GM18502 (cell line): ENCODE results near the gene NTM.

Experiments
- ATAC-seq: cut with Tn5 transposase; IDR thresholded peaks from one replicate; pipeline ENCODE4 v1.9.1; 2021; ENCODE audit warnings: mild to moderate bottlenecking; ENCODE audit not compliant: unreplicated experiment, poor library complexity

Gene NTM

DNA sequence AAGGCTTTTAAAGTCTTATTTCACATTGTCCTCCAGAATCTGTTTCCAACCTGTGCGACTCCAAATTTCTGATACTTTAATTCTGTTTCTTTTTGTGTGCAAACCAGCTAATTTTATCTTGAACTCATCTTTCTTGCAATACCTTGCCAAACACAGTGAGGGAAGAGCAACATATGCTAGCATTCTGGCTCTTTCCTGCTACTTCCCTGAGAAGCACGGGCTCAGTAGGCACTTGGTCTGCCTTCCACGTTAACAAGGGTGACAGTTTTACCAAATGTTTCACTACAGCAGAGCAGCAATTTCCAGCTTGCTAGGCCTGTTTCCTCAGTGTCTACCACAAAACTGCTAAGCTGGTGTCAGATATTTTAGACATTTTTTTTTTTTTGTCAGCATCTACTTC, 405.8 kb downstream of the NTM start:
- ATAC-seq = no peak

DNA sequence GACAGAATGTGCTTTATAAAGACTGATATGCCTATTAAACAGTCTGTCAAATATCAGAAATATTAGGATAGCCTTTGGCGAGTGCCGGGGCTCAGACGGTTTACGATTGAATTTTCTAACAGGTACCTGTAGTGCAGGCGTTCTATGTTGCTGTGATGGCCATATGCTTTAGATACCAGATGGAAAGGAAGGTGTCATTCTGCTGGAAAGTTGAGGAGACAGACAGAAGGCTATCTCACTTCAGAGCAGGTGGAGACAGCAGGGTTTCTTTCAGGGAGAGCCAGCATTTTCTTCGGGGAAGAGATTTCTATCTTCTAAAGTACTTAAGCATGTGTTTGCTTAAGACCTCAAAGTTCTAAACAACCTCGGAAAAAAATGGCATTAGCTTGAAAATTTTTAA, 415.4 kb downstream of the NTM start:
- ATAC-seq = no peak

DNA sequence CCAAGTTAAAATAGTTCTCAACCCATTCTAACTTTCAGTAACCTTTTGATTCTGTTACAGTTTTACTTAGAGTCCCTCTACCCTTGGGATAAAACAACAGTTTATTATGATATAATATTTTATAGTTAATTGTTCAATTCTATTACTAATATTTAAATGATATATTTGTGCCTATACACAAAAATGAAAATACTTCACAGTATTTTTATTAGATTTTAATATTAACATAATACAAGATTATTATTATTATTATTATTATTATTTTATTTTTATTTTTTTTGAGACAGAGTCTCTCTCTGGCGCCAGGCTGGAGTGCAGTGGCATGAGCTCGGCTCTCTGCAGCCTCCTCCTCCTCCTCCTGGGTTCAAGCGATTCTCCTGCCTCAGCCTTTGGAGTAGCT, 416.7 kb downstream of the NTM start:
- ATAC-seq = no peak

DNA sequence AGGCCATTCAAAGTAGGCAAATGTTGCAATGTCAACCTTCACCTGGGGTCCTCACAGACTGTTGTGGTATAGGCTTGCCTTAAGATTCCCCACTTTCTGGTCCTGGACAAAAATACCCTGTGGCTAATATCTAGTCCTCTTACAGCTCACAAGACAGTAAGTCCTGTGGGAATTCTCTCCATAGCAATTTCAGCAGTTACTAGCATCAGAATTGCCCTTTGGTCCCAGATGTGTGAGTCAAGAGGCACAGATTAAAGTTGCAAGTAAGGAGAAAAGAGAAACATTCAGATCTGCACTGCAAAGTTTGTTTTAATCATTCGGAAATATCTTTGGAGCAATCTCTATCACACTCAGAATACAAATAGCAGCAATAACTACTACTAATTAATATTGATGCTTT, 420.2 kb downstream of the NTM start:
- ATAC-seq = no peak

DNA sequence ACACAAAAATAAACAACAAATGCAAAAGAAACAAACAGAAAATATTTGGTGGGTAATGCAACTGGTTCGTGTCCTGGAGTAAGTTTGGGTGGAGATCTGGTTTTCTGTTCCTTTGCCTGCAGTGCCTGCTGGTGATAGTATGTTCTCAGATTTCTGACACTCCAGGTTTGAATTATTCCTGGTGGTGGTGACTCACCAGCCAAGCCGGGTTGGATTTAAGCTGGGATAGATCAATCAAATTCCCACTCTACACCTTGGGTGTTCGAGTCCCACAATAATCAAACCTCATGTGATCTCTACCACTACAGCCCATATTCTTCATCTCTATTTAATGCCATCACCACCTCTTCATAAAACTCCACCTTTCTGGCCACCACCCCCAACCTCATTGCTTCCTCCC, 421.8 kb downstream of the NTM start:
- ATAC-seq = no peak

DNA sequence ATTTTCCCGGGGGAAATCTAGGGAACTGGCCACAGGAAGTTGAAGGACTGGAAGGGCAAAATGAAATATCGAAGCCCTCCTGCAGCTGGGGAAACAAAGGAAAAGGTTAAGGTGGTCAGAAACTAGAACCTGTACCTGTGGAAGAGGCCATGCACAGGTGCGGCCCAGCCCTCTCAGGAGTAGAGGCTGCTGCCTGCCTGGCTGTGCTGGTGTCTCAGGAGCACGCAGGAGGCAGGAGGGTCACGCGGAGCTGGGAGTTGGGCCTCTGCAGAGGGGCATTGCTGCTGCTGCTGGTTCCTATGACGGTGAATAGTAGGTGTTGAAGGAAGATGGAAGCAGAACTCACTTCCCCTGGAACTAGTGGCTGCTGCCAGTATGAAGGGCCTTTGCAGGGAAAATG, 425.7 kb downstream of the NTM start:
- ATAC-seq = no peak

DNA sequence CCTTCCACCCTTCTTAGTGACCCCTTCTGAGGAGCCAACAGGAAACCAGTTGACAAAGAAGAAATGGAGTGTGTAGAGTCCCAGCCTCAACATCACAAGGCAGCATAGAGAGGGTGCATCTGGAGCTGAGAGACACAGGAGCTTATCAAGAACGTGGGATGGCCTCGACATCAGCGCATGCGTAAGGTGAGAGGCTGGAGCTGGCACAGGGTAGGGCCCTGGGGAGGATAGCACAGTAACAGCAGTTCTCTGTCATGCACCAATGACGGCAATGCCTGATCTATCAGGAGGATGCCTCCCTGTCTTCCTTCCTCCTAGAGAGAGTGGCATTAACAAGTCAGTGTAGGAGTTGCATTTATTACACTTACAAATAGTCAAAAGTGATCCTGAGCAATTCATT, 426.1 kb downstream of the NTM start:
- no peak for ATAC-seq

DNA sequence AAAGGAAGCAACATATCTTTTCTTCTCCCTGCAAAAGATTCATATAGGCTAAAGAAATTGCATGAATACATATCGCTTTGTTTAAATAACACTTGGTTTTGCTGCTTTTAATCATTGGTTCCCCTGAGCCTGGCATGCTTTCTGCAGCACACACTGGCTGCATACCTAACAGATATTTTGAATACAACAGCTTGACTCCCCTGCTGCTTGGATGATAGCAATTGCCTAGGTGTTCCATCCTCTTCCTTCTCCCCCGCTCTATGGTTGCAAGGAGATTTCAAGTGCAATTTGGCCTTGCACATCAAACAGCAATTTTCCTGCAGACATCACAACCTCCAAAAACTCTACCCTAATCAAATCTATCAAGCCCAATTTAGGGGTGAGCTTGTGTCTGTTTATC, 430.0 kb downstream of the NTM start:
- ATAC-seq = no peak

DNA sequence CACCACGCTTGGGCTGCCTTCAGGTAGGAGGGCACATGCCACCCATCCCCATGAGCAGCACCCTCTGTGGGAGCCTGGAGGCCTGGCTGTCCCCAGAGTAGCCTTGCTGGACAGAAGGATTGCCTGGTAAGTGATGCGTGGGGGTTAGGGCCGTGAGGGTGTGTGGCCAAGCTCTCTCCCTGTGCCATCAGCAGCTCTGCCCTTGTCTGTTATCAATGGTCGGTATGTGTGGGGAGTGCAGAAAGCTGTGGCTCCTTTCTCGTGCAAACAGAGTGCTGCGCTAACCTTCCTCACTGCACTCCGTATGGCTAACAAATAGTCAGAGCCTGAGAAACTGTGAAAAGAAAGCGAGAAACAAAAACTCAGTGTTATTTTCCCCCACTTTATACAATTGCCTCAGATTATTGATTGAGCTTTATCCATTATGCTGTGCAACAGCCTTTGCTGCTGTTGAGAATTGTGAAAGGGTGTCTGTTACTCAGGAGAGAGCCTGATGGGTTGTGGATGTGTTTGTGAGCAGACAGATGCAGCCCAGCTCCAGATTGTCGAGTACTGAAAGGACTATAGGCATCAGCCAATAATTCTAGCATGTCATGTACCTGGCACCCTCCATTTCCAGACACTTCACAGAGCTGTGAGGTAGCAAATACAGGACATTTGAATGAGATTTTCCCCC, 432.2 kb downstream of the NTM start:
- no peak for ATAC-seq

DNA sequence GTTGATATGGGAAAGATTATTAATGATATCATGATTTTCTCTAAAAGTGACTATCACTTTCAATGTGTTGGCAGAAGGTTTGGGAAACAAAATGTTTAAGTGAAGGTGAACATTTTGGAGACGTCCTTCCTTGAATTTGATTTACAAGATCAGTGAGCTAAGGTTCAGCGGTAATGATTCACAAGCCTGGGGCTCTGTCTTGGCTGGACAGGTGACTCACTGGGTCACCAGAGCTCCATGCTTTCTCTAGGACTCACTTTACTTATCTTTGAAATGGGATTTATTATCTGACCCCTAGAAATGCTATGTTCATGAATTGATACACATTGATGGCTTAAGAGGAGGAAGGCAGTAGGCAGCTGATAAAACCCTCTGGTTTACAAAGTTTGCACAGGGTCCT, 437.5 kb downstream of the NTM start:
- ATAC-seq = no peak

DNA sequence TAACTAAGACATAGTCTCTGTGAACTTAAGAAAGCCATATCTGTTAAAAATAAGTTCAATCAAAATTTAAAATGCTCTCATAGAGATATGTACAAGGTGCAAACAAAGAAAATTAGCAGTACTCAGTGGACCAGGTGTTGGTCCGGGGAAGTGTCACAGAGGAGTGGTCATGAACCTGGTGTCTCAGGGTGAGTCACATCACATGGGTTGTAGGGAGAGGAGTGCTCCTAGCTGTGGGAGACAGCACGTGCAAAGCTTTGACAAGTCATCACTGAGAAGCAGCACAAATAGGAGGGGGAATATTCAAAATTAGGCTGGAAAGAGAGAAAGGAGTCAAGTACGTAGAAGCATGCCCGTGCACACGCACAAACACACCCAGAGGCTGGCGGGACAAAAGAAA, 438.1 kb downstream of the NTM start:
- ATAC-seq = no peak

DNA sequence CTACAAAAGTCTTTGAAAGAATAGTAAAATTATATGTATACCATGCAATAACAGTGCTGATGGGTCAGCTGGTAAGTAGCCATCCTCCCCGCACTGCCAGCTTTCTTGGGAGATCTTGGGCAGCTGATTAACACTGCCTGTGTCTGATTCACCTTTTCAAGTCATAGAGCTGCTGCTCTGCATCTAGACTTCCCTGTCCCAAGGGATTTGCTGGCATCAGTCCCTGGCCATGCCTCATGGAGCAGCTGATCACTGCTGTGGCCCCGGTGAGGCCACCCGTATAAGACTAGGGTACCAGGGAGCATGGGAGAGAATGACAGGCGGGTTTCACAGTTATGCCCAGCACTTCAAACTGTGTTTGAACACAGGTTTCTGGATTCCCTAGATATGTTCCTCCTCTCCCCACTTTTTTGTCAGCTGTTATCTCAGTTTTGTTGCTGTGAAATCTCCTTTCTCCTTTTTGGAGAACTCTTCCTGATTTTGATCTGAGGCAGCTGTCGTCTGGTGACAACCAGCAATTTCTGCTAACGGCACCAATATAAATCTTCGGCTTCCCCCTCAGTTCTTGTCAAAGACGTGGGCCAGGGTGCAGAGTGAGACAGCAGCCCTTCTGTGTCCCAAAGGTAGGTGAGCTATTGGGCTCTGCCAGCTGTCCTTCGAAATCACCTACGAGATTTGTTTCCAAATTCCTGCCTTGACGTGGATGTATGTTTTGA, 438.9 kb downstream of the NTM start:
- no peak for ATAC-seq

DNA sequence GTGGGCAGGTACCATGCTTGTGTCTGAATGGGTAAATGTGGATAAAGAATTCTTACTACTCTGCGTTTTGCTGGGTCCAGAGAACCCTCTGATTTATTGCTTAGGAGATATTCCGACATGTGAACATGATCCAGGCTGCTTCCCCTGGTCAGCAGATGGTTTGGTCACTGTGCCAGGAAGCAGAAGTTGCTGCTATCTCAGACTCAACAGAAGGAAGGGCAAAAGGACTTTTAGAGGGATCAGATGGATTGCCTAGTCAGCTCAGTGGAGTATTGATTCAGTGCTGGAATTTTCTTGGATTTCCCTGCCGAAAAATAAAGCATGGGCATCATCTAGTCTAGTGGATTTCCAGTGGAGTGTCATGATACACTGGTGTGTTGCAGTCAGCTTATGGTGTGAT, 440.1 kb downstream of the NTM start:
- no peak for ATAC-seq

DNA sequence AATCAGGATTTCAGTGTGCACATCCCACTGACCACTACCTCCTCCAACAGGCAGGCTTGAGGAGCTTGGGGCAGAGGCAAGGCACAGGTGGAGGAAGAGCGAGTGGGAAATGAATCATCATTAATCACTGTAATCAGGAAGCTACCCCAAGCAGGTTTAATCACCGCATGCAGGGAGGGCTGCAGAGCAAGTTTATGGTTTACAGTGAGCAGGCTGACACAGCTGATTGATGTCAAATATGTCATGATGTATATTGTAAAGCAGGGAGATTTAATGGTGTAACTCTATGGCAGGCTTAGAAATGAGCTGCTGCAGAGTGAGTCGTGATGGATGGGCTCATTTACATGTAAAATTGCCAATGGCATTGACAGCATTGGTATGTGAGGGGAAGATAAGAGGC, 441.0 kb downstream of the NTM start:
- no peak for ATAC-seq

DNA sequence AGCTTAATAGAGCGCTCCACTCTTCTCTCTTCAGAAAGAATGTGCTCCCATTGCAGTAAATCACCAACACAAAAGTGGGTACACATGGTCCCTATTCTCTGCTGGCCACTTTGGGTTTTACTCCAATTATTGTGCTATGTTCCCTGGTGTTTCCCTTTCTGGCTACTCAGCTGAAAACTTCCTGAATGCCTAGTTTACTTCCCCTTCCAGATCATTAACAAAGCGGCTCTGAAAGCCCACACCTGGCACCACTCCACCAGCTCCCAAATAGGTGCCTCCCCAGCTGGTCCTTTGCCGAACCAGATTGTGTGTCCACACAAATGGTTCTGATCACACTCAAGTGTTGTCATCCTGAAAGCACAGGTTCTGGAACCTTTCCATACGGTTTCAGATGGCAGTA, 443.7 kb downstream of the NTM start:
- ATAC-seq = no peak

DNA sequence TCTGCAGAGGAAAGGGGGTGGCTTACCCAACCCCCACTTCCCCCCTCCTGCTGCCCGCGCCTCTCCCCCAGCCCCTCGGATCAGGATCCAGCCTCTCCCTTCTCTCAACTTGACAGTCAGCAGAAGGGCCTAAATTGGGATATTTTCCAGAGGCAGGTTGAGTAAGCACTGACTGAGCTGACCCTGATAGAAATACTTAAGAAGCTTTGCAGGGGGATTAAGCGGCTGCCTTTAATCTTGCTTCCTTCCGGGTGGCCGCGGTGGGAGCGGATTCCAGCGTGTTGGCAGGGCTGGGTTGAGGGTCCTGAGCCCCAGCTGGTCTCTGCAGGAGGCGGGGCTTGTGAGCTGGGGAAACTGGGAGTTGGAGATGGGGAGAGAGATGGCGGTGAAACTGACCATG, 445.2 kb downstream of the NTM start:
- ATAC-seq = no peak

DNA sequence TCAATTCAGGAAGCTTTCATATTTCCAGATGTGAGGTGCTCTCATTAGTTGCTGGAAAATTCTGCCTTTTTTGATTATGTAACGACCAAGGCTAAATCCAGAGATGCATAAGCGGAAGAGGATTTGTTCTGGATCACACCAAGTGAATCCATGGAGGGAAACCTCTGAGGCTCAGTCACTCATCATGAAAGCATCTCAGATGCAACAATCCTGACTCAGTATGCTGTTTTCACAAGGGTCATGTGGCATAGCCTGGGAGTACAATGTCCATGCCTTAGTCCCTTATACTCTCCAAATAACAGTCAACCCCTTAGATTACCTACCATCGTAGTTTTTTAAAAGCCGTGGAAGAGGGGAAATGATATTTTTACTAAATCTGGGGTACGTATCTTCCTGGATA, 445.6 kb downstream of the NTM start:
- ATAC-seq = no peak

DNA sequence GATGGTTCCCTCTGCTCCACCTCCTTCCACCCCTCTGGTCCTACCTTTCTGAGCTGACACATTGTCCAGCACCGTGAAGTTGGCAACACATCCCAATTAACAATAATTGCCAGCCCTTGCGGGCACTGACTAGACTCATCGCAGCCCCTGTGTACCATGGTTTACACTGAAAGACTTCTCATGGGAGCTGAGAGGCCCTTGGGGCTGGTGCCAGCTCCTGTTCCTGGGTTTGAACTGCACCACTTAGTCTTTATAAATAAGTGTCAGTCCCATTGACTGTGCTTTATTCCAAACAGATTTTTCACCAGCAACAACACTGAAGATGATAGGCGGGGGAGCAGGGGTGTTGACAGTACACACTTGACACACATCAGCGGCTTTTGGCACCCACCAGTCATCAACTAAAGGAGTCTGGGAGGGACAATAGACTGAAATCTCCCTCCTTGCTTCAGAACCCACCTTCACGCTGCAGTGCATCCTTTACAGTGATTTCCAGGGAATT, 447.3 kb downstream of the NTM start:
- ATAC-seq = no peak

DNA sequence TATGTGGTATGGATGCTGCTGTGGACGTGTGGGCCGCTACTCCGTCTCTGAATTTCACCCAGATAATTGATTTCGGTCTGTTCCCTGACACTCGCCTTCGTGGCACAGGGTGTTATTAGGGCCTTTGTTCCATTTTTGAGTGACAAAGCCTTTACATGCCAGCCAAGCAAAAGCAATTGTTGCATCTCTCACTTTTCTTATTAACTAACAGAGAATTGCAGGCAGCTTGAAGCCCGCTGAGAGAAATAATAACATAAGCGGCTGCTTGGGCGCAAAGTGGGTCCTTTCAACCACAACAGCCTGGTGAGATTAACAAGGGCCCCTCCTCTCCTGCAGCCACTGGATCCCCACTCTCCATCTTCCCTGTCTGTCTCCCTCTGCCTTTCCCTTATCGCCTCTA, 449.4 kb downstream of the NTM start:
- no peak for ATAC-seq

DNA sequence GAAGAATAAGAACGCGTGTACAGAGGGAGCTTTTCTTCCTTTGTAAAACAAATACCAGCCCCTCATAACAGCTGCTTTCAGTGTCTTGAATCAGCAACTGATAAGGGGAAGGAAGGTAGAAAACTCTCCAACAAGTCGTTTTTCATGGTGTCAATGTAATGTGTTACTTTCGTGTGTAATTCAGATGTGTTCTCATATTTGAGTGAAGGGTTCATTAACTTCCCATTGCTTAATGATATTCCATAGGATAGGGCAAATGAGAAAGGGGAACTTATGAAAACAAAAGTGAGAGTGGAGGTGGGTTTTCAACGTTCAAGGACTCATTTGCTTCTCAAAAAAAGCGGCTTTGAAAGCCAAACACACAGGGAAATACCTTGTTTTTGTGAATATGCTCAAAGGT, 452.1 kb downstream of the NTM start:
- no peak for ATAC-seq

DNA sequence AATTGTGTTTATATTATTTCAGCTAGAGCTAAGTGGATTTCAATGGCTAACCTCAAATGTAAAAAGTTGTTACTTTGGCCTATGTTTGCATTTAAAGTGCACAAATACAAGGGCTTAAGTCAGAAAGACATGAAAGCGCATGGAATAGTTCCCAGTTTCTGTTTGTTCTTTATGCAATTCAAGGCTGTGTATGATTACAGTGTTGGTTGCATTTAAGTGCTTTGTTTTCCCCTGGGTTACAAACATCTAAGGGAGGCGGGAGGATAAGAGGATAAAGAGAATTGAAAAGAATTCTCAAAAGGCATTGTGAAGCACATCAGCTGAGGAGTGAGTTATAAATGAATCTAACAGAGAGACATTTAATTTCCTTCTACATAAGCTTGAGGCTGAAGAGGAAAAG, 453.4 kb downstream of the NTM start:
- ATAC-seq = no peak

DNA sequence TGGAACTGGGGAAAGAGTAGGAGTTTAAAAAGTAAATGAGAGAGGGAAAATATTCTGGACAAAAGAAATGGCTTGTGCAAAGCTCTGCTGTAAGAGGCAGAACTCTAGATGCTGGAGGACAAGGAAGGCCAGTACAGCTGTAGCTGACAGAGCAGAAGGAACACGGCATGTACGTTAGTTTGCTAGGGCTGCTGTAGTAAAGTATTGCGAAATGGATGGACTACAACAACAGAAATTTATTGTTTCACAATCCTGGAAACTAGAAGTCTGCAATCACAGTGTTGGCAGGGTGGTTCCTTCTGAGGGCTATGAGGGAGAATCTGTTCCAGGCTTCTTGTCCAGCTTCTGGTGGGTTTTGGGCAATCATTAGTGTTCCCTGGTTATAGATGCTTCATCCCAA, 454.4 kb downstream of the NTM start:
- ATAC-seq = no peak
